Smooth muscle cell (in vitro differentiated cells): ENCODE measurements around the gene MUC20. TPM values are rescaled to one million over a fixed set of nuclear protein-coding genes. Genes with fewer than 3 reads are reported as not detected.
"Not testable (repeated sequence)": the region's sequence is repeated elsewhere in the genome, so short reads cannot be mapped to it uniquely, and the experiment has no call there.

ENCODE experiments used
- DNase-seq: peaks from one replicate; lab custom pipeline; 2025; ENCODE audit not compliant: unreplicated experiment; lab: John Stamatoyannopoulos, UW
- H2AFZ ChIP-seq: fragments of 200-600 bp; sonication (generic); 2 replicates; pipeline ENCODE4 v1.6.0; 2016; ENCODE audit warnings: antibody characterized with exemption, low read depth, mild to moderate bottlenecking
- H3F3A ChIP-seq: fragments of 200-600 bp; sonication (generic); 2 replicates; pipeline ENCODE4 v1.6.0; 2017; ENCODE audit warnings: antibody characterized with exemption, low read depth
- H3K27ac ChIP-seq: fragments of 200-600 bp; sonication (generic); 2 replicates; pipeline ENCODE4 v1.5.1; 2016; ENCODE audit warnings: low read depth, mild to moderate bottlenecking
- H3K27me3 ChIP-seq: fragments of 200-600 bp; sonication (generic); 2 replicates; pipeline ENCODE4 v1.6.1; 2016; ENCODE audit warnings: low read depth, mild to moderate bottlenecking
- H3K36me3 ChIP-seq: fragments of 200-600 bp; sonication (generic); 2 replicates; pipeline ENCODE4 v1.5.1; 2016; ENCODE audit warnings: low read depth
- H3K4me1 ChIP-seq: fragments of 200-600 bp; sonication (generic); 2 replicates; pipeline ENCODE4 v1.5.1; 2016; ENCODE audit warnings: low read depth
- H3K4me2 ChIP-seq: fragments of 200-600 bp; sonication (generic); 2 replicates; pipeline ENCODE4 v1.6.0; 2016; ENCODE audit warnings: mild to moderate bottlenecking
- H3K4me3 ChIP-seq: fragments of 200-600 bp; sonication (generic); 2 replicates; pipeline ENCODE4 v1.5.1; 2016; ENCODE audit warnings: mild to moderate bottlenecking
- H3K79me2 ChIP-seq: fragments of 200-600 bp; sonication (generic); 2 replicates; pipeline ENCODE4 v1.6.0; 2016; ENCODE audit warnings: low read depth, mild to moderate bottlenecking
- H3K9ac ChIP-seq: fragments of 200-600 bp; sonication (generic); 2 replicates; pipeline ENCODE4 v1.6.0; 2016; ENCODE audit warnings: low read depth
- H3K9me3 ChIP-seq: fragments of 200-600 bp; sonication (generic); replicated peaks from 2 replicates; pipeline ENCODE4 v1.5.1; 2016; ENCODE audit warnings: low read depth
- H4K20me1 ChIP-seq: fragments of 200-600 bp; sonication (generic); 2 replicates; pipeline ENCODE4 v1.6.0; 2016; ENCODE audit warnings: low read depth
- WGBS: methylation state at CpG from one replicate; pipeline ENCODE4 v1.1.7; 2016; ENCODE audit warnings: low lambda C conversion rate; 5-methylcytosine and 5-hydroxymethylcytosine counted together
- polyA plus RNA-seq: library from polyadenylated mRNA; unstranded; fragments of >200 nt; fragmentation: Nextera tagmentation; extraction: Ambion mirVana; gene quantifications from 2 replicates; pipeline ENCODE4 v1.2.1, GENCODE V29; 2016
- total RNA-seq: library from RNA; depleted of rRNA; stranded (reverse); fragments of >200 nt; gene quantifications from 2 replicates; pipeline ENCODE4 v1.2.3, GENCODE V29; 2014
- TF ChIP-seq, protein P1 (sequence below): fragments of 200-600 bp; sonication (generic); IDR thresholded peaks from 2 replicates; pipeline ENCODE4 v1.5.1; 2017; ENCODE audit warnings: borderline replicate concordance, mild to moderate bottlenecking, antibody characterized with exemption; ENCODE audit not compliant: insufficient read depth, poor library complexity, severe bottlenecking

MUC20 gene
- total and polyA plus RNA-seq, 2 experiments from 2014 or later, result 2.5 to 5.9 TPM

DNA sequence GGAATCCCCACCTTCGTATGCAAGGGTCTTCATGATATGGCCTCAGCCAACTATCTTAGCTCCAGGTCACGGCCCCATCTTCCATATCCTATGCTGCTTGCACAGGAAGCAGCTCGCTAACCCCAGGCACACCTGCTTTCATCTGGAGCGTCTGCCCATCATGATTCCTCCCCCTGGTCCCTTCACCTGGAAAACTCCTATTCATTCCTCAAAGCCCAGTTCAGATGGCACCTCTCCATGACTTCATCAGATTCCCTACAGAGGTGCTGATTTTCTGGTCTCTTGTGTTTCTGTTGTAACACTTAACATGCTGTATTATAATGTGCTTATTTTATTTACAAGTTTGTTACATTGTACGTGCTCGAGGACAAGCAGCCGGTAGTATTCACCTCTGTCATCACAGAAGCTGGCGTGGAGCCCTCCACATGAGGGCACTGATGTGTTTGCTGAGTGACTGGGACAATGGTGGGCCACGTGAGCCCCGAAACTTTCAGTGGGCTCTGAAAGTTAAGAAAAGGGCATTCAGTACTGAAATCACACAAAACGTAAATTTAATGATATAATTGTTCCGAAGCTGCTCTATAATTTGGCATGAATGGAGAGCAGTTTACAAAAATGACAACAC lies 16.2 kb downstream of the MUC20 start:
- Histone ChIP-seq H3K36me3 (no peaks in the 10 kb centered on the region), H3K4me3 (no peak overlapping the region), H3K4me2 (no peak overlapping the region), H3F3A (no peaks in the 10 kb centered on the region), H3K9me3 (no peaks in the 10 kb centered on the region), H3K4me1 (no peaks in the 10 kb centered on the region), H3K27ac (no peak overlapping the region), H2AFZ (no peak overlapping the region), H3K27me3 (peaks cover 31% of the 10 kb centered on the region), H3K79me2 (no peaks in the 10 kb centered on the region), H4K20me1 (no peaks in the 10 kb centered on the region), H3K9ac (no peak overlapping the region)
- TF ChIP-seq, protein P1, sequence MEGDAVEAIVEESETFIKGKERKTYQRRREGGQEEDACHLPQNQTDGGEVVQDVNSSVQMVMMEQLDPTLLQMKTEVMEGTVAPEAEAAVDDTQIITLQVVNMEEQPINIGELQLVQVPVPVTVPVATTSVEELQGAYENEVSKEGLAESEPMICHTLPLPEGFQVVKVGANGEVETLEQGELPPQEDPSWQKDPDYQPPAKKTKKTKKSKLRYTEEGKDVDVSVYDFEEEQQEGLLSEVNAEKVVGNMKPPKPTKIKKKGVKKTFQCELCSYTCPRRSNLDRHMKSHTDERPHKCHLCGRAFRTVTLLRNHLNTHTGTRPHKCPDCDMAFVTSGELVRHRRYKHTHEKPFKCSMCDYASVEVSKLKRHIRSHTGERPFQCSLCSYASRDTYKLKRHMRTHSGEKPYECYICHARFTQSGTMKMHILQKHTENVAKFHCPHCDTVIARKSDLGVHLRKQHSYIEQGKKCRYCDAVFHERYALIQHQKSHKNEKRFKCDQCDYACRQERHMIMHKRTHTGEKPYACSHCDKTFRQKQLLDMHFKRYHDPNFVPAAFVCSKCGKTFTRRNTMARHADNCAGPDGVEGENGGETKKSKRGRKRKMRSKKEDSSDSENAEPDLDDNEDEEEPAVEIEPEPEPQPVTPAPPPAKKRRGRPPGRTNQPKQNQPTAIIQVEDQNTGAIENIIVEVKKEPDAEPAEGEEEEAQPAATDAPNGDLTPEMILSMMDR, result no peak
- 88% methylated on average over 12 of the region's 12 CpGs for WGBS
- DNase-seq, result no peak

DNA sequence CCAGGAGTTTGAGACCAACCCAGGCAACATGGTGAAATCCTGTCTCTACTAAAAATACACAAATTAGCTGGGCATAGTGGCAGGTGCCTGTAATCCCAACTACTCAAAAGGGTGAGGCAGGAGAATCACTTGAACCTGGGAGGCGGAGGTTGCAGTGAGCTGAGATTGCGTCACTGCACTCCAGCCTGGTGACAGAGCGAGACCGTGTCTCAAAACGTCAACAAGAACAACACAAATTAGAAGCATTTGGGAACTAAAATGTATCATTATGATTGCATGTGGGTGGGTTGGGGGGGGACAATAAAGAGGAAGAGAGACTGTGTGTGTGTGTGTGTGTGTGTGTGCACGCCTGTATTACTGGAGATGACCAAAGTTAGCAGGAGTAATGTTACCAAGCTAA lies 17.0 kb downstream of the MUC20 start:
- not testable (repeated sequence) for H4K20me1 ChIP-seq, H3K9ac ChIP-seq, H3K27ac ChIP-seq, H3K4me1 ChIP-seq, H3K9me3 ChIP-seq, H3K4me3 ChIP-seq, H3K36me3 ChIP-seq, H3K79me2 ChIP-seq, H3F3A ChIP-seq, H3K4me2 ChIP-seq, H2AFZ ChIP-seq, DNase-seq
- 93% methylated on average over 6 of the region's 6 CpGs for WGBS
- H3K27me3 ChIP-seq, result peaks cover 38% of the 10 kb centered on the region

DNA sequence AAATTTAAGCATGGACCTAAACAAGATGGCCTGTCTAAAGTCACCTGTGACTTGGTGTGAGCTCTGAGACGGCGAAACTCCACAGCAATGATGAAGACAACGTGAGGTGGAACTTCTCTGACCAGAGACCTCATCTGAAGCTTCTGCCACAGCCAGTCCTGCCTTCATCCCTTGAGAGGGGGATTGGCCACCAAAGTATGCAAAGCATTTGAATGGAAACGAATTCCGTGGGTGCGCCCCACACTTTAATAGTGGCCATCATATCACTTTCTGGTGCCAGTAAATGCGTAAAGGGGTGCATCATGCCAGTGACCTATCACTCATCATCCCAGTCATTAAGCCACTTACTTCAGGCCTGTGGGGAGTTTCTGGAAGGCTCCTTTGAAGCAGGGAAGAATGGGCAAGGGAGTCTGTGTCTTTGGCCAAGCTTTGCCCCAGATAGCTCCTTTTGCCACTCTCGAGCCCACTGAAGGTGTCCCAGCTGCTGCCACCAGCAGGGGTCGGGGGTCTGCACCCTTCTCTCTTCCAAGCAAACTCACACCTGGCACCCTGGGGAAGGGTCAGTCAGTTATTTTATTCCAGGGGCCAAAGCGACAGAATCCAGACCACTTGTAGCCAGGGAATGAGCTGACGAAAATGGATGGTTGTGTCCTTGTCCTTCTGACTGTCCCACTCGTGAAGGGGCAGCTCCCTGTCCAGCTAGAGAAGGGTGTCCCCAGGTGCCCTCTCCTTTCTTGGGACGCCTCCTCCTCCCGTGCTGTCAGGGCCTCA lies 17.7 kb downstream of the MUC20 start:
- Histone ChIP-seq H3F3A (no peaks in the 10 kb centered on the region), H3K4me1 (no peaks in the 10 kb centered on the region), H3K27me3 (peaks cover 45% of the 10 kb centered on the region), H3K79me2 (no peaks in the 10 kb centered on the region), H3K27ac (no peak overlapping the region), H2AFZ (no peak overlapping the region), H3K9me3 (no peaks in the 10 kb centered on the region), H4K20me1 (no peaks in the 10 kb centered on the region), H3K4me2 (no peak overlapping the region), H3K4me3 (no peak overlapping the region), H3K36me3 (no peaks in the 10 kb centered on the region), H3K9ac (no peak overlapping the region)
- TF ChIP-seq, protein P1, result no peak
- DNase-seq, result no peak
- 86% methylated on average over 14 of the region's 14 CpGs for WGBS

DNA sequence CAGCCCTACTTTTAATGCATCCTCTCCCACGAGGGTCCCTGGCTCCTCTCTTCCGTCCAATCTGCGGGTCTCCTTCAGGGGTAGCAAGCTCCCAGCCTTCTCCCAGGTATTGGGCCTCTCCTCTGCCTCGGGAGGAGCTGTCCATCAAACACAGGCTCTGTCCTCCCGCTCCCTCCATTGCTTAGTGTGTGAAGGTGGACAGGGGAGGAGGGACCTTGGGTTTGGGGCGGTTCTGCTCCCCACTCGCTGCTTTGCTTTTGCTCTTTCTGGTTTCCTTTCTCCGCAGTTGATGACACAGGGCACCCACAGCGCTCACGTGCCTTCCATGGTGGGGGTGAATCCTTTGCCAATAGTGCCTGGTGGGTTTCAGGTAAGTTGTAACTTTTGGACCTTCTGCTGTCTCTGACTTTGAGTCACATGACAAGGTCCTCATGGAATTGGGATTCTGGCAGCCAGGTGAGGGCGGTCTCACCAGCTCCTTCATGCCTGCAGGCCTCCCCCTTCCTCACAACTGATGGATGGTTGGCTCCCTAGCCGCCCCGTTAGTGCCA lies 18.9 kb downstream of the MUC20 start:
- H3F3A ChIP-seq, result no peaks in the 10 kb centered on the region
- H3K79me2 ChIP-seq, result no peaks in the 10 kb centered on the region
- H3K4me2 ChIP-seq, result no peak overlapping the region
- H3K4me1 ChIP-seq, result no peaks in the 10 kb centered on the region
- H4K20me1 ChIP-seq, result no peaks in the 10 kb centered on the region
- TF ChIP-seq, protein P1, result no peak
- H3K27ac ChIP-seq, result no peak overlapping the region
- no peaks in the 10 kb centered on the region for H3K9me3 ChIP-seq
- 87% methylated on average over 13 of the region's 13 CpGs for WGBS
- H3K9ac ChIP-seq, result no peak overlapping the region
- no peak for DNase-seq
- peaks cover 49% of the 10 kb centered on the region for H3K27me3 ChIP-seq
- H3K4me3 ChIP-seq, result no peak overlapping the region
- no peak overlapping the region for H2AFZ ChIP-seq
- H3K36me3 ChIP-seq, result no peaks in the 10 kb centered on the region
